ENCODE data around the gene RXRA. TPM values are rescaled to one million over a fixed set of nuclear protein-coding genes. Genes with fewer than 3 reads are reported as not detected.

The RXRA gene
- total RNA-seq, 1 donor, result 26.4 TPM

DNA sequence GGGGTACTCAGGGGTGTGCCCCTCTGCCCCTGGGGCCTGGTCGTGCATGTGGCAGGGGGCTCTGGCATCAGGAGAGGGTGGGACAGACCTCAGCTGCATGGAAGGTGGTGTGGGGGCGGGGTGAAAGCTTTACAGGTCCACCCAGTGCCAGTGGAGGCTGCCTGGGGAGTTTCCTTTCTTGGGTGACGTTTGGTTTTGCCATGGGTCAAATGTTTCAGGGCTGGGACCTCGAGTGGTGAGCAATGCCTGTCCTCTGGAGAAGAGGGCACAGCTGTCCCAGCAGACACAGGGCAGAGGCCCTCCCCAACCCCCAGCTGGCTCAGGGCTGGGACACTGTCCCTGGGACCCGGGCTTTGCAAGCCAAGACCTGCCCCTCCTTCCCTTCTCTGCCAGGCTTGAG, 3.6 kb downstream of the RXRA start:
- H3K27me3 ChIP-seq (ENCODE audit: insufficient read depth, low read length), result no peaks in the 10 kb centered on the region
- peaks cover 81% of the 10 kb centered on the region for H3K79me2 ChIP-seq (ENCODE audit: insufficient read depth, low read length)
- H3K36me3 ChIP-seq (ENCODE audit: insufficient read depth, low read length), result no peaks in the 10 kb centered on the region
- no peaks in the 10 kb centered on the region for H3K9me3 ChIP-seq (ENCODE audit: low read depth, low read length)
- peak overlapping the region; percentile 84 for H3K4me3 ChIP-seq (ENCODE audit: insufficient read depth, low read length)
- H2AFZ ChIP-seq (ENCODE audit: low read length), result no peak overlapping the region
- TF ChIP-seq CTCF (IDR thresholded peaks at IDR 0.05; ENCODE audit: extremely low read depth, low read depth, low read length), result no peak
- peaks cover 30% of the 10 kb centered on the region for H3K4me1 ChIP-seq (ENCODE audit: insufficient read depth, low read length)
- H4K20me1 ChIP-seq (ENCODE audit: insufficient read depth, low read length), result peaks cover 79% of the 10 kb centered on the region
- peak; percentile 93 for DNase-seq (ENCODE audit: insufficient read length, low spot score, missing footprints)
- H3K27ac ChIP-seq (ENCODE audit: low read depth, low read length), result peak overlapping the region; percentile 85
- peak overlapping the region; percentile 82 for H3K4me2 ChIP-seq (ENCODE audit: insufficient read depth, low read length)

- Histone ChIP-seq H3K4me1 (ENCODE audit: insufficient read depth, low read length) (peaks cover 30% of the 10 kb centered on the region), H3K27me3 (ENCODE audit: insufficient read depth, low read length) (no peaks in the 10 kb centered on the region), H3K9me3 (ENCODE audit: low read depth, low read length) (no peaks in the 10 kb centered on the region), H3K36me3 (ENCODE audit: insufficient read depth, low read length) (no peaks in the 10 kb centered on the region), H3K27ac (ENCODE audit: low read depth, low read length) (peak overlapping the region; percentile 85), H2AFZ (ENCODE audit: low read length) (no peak overlapping the region), H4K20me1 (ENCODE audit: insufficient read depth, low read length) (peaks cover 86% of the 10 kb centered on the region), H3K4me3 (ENCODE audit: insufficient read depth, low read length) (no peak overlapping the region), H3K4me2 (ENCODE audit: insufficient read depth, low read length) (no peak overlapping the region), H3K79me2 (ENCODE audit: insufficient read depth, low read length) (peaks cover 88% of the 10 kb centered on the region)
- no peak for DNase-seq (ENCODE audit: insufficient read length, low spot score, missing footprints)
- TF ChIP-seq CTCF (IDR thresholded peaks at IDR 0.05; ENCODE audit: extremely low read depth, low read depth, low read length), result no peak
These were observed 4.3 kb downstream of the RXRA start for GRCh38 chr9:134330590-134330989.

DNA sequence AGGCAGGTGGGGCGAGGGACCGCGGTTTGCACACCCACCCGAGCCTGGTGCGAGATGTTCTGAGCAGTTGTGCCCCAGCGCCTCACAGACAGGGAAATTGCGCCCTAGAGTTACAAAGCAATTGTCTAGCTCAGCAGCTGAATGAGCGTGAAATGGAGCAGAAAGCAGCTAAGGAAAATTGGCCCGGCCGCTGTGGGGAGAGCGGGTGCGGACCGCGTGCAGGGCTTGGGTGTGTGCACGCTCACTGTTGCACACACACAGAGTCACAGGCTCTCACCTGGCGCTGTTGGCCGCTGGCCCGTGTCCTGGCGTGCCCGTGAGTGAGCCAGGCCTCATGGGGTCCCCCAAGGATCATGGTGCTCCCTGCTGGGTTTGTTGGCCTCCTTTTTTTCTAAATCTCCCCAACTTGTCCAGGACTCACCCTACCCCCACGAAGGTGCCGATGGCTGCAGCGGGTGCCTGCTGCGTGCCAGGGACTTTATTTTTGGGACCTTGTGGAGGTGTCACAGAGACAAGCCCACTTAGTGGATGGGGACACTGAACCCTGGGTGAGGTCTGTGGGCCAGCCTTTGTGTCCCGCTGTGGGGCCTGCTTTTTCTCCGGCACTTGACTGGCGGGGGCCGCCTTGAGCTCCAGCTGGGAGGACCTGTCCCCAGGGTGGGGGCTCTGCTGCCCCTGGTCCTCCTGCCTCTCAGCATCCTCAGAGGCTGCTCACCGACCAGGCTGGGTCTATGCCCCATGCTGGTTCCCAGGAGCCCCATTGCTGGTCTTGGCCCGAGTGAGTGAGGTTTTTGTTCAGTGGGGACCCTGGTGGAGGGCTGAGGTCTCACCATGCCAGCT, 5.2 kb downstream of the RXRA start:
- no peaks in the 10 kb centered on the region for H3K27me3 ChIP-seq (ENCODE audit: insufficient read depth, low read length)
- peaks cover 94% of the 10 kb centered on the region for H4K20me1 ChIP-seq (ENCODE audit: insufficient read depth, low read length)
- no peaks in the 10 kb centered on the region for H3K9me3 ChIP-seq (ENCODE audit: low read depth, low read length)
- no peak for TF ChIP-seq CTCF (IDR thresholded peaks at IDR 0.05; ENCODE audit: extremely low read depth, low read depth, low read length)
- no peak overlapping the region for H3K4me3 ChIP-seq (ENCODE audit: insufficient read depth, low read length)
- H3K4me2 ChIP-seq (ENCODE audit: insufficient read depth, low read length), result no peak overlapping the region
- no peak overlapping the region for H2AFZ ChIP-seq (ENCODE audit: low read length)
- H3K4me1 ChIP-seq (ENCODE audit: insufficient read depth, low read length), result peaks cover 30% of the 10 kb centered on the region
- no peaks in the 10 kb centered on the region for H3K36me3 ChIP-seq (ENCODE audit: insufficient read depth, low read length)
- H3K27ac ChIP-seq (ENCODE audit: low read depth, low read length), result no peak overlapping the region
- H3K79me2 ChIP-seq (ENCODE audit: insufficient read depth, low read length), result peaks cover 96% of the 10 kb centered on the region
- DNase-seq (ENCODE audit: insufficient read length, low spot score, missing footprints), result peak; percentile 74

- no peaks in the 10 kb centered on the region for H3K36me3 ChIP-seq (ENCODE audit: insufficient read depth, low read length)
- H3K4me3 ChIP-seq (ENCODE audit: insufficient read depth, low read length), result no peak overlapping the region
- H3K27me3 ChIP-seq (ENCODE audit: insufficient read depth, low read length), result no peaks in the 10 kb centered on the region
- peaks cover 30% of the 10 kb centered on the region for H3K4me1 ChIP-seq (ENCODE audit: insufficient read depth, low read length)
- H3K27ac ChIP-seq (ENCODE audit: low read depth, low read length), result no peak overlapping the region
- no peak overlapping the region for H3K4me2 ChIP-seq (ENCODE audit: insufficient read depth, low read length)
- peaks cover 100% of the 10 kb centered on the region for H3K79me2 ChIP-seq (ENCODE audit: insufficient read depth, low read length)
- no peak overlapping the region for H2AFZ ChIP-seq (ENCODE audit: low read length)
- peak; percentile 46 for DNase-seq (ENCODE audit: insufficient read length, low spot score, missing footprints)
- no peak for TF ChIP-seq CTCF (IDR thresholded peaks at IDR 0.05; ENCODE audit: extremely low read depth, low read depth, low read length)
- peaks cover 100% of the 10 kb centered on the region for H4K20me1 ChIP-seq (ENCODE audit: insufficient read depth, low read length)
- no peaks in the 10 kb centered on the region for H3K9me3 ChIP-seq (ENCODE audit: low read depth, low read length)
These were observed 6.0 kb downstream of the RXRA start for GRCh38 chr9:134332266-134332665.
